ENCODE measurements around the gene RARRES1.

- TF ChIP-seq CTCF (conservative IDR thresholded peaks at IDR 0.05), result no peak
- no peak for TF ChIP-seq EZH2 (IDR thresholded peaks at IDR 0.05; ENCODE audit: low read depth)
Measured at GRCh38 chr3:158771577-158771976, 39.3 kb upstream of the RARRES1 start.
